HepG2 (cell line): ENCODE data around the gene FUT6. TPM values are rescaled to one million over a fixed set of nuclear protein-coding genes. Genes with fewer than 3 reads are reported as not detected.
A peak's percentile ranks its signal among the peaks of the same experiment; 100 is the strongest.

Source experiments
- AFF4 ChIP-seq: sonication (generic); formaldehyde crosslinking; IDR thresholded peaks from 2 replicates; pipeline ENCODE4 v1.4.0; 2020; ENCODE audit warnings: missing genetic modification reagents
- CBX1 ChIP-seq: IDR thresholded peaks from one replicate; pipeline ENCODE4 v1.6.1; 2016; ENCODE audit warnings: antibody characterized with exemption, low read depth
- ELF1 ChIP-seq: sonication (generic); formaldehyde crosslinking; IDR thresholded peaks from 2 replicates; pipeline ENCODE4 v1.4.0; 2020; ENCODE audit warnings: missing genetic modification reagents
- EP300 ChIP-seq, 3 experiments: sonication (generic) in 1 of 3; formaldehyde crosslinking in 1 of 3; IDR thresholded peaks; 2 replicates each; pipeline versions ENCODE4 v1.5.1 to v1.6.1; 2011 to 2020; ENCODE audit warnings: low read depth in 2 of 3, low read length in 2 of 3, borderline replicate concordance in 1 of 3, improper control_type of control experiment in 1 of 3, mild to moderate bottlenecking in 1 of 3, missing genetic modification reagents in 1 of 3, moderate library complexity in 1 of 3
- HDAC2 ChIP-seq: sonication (generic); formaldehyde crosslinking; IDR thresholded peaks from 2 replicates; pipeline ENCODE4 v1.4.0; 2020; ENCODE audit warnings: missing genetic modification reagents
- MYC ChIP-seq: sonication (generic); formaldehyde crosslinking; IDR thresholded peaks from 2 replicates; pipeline ENCODE4 v1.9.0; 2021; ENCODE audit warnings: missing genetic modification reagents, borderline replicate concordance
- NCOA2 ChIP-seq: sonication (generic); formaldehyde crosslinking; IDR thresholded peaks from 2 replicates; pipeline ENCODE4 v1.8.0; 2022; ENCODE audit warnings: inconsistent platforms
- NR2F6 ChIP-seq, 2 experiments: IDR thresholded peaks; 2 replicates each; pipeline ENCODE4 v1.6.1; 2016; ENCODE audit warnings: antibody characterized with exemption in 1 of 2, mild to moderate bottlenecking in 1 of 2
- SATB2 ChIP-seq: sonication (generic); formaldehyde crosslinking; IDR thresholded peaks from 2 replicates; pipeline ENCODE4 v1.5.0; 2020; ENCODE audit warnings: missing genetic modification reagents
- SETDB1 ChIP-seq: sonication (generic); formaldehyde crosslinking; IDR thresholded peaks from 2 replicates; pipeline ENCODE4 v1.5.1; 2020; ENCODE audit warnings: missing genetic modification reagents, mild to moderate bottlenecking, borderline replicate concordance
- SOX5 ChIP-seq: IDR thresholded peaks from 2 replicates; pipeline ENCODE4 v1.6.1; 2016; ENCODE audit warnings: borderline replicate concordance
- ZBTB37 ChIP-seq: sonication (generic); formaldehyde crosslinking; IDR thresholded peaks from 2 replicates; pipeline ENCODE4 v1.4.0; 2020; ENCODE audit warnings: mild to moderate bottlenecking, missing genetic modification reagents
- ZNF432 ChIP-seq: sonication (generic); formaldehyde crosslinking; IDR thresholded peaks from 2 replicates; pipeline ENCODE4 v1.5.0; 2020; ENCODE audit warnings: missing genetic modification reagents, mild to moderate bottlenecking, borderline replicate concordance
- ZNF543 ChIP-seq: sonication (generic); formaldehyde crosslinking; IDR thresholded peaks from 2 replicates; pipeline ENCODE4 v1.4.0; 2020; ENCODE audit warnings: mild to moderate bottlenecking, missing genetic modification reagents
- ZNF768 ChIP-seq: sonication (generic); formaldehyde crosslinking; IDR thresholded peaks from 2 replicates; pipeline ENCODE4 v1.4.0; 2020; ENCODE audit warnings: missing genetic modification reagents
- ZNF850 ChIP-seq: sonication (generic); formaldehyde crosslinking; conservative IDR thresholded peaks from 2 replicates; pipeline ENCODE4 v1.9.0; 2021; ENCODE audit warnings: mild to moderate bottlenecking, missing genetic modification reagents
- polyA plus RNA-seq, 8 experiments: library from polyadenylated mRNA; depleted of rRNA in 3 of 8; stranded (reverse) in 7 of 8; unstranded in 1 of 8; fragments of >200 nt; fragmentation: Illumina TruSeq in 4 of 8; extraction: Trizol in 4 of 8; gene quantifications; 2 replicates each; pipeline versions ENCODE4 v1.2.1 to v1.2.3, GENCODE V29; 2011 to 2016; ENCODE audit warnings: low read depth in 4 of 8, missing spikeins in 1 of 8, mixed read lengths in 1 of 8; ENCODE audit not compliant: insufficient read depth in 1 of 8
- total RNA-seq, 5 experiments: library from RNA; depleted of rRNA; stranded (reverse); fragments of >200 nt; fragmentation: Illumina TruSeq; extraction: Trizol; gene quantifications; 2 replicates each; pipeline ENCODE4 v1.2.3, GENCODE V29; 2016; ENCODE audit warnings: low read depth in 1 of 5
- TF ChIP-seq, protein P1 (sequence below): sonication (generic); formaldehyde crosslinking; IDR thresholded peaks from 2 replicates; pipeline ENCODE4 v1.8.0; 2022; ENCODE audit warnings: missing genetic modification reagents, low read depth, mild to moderate bottlenecking, borderline replicate concordance
- TF ChIP-seq, protein P2 (sequence below): IDR thresholded peaks from 2 replicates; pipeline ENCODE4 v1.6.1; 2016; ENCODE audit warnings: control low read depth
- TF ChIP-seq, protein P3 (sequence below): sonication (generic); formaldehyde crosslinking; IDR thresholded peaks from 2 replicates; pipeline ENCODE4 v1.4.0; 2020; ENCODE audit warnings: missing genetic modification reagents, borderline replicate concordance

Gene FUT6
- total and polyA plus RNA-seq, 2 of the 13 experiments (the other 11 are each of a cell fraction or from before 2014, with no cell fraction given) = 8.2 to 27.7 TPM

- peak; percentile 48 for TF ChIP-seq NCOA2 (CRISPR knock-in tag)
- no peak for TF ChIP-seq ZNF850 (CRISPR knock-in tag)
- TF ChIP-seq, protein P1, sequence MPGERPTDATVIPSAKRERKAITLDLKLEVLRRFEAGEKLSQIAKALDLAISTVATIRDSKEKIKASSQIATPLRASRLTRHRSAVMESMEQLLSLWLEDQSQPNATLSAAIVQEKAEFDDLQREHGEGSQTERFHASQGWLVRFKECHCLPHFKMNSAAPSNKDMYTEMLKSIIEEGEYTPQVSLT (CRISPR knock-in tag) = no peak
- TF ChIP-seq NR2F6 (IDR thresholded peaks at IDR 0.05) = peak; percentile 94
- TF ChIP-seq NR2F6 (CRISPR knock-in tag; IDR thresholded peaks at IDR 0.05) = peak; percentile 95
- peak; percentile 99 for TF ChIP-seq ZNF768 (CRISPR knock-in tag)
- TF ChIP-seq ELF1 (CRISPR knock-in tag) = no peak
- TF ChIP-seq CBX1 = no peak
- TF ChIP-seq ZNF432 (CRISPR knock-in tag) = no peak
- TF ChIP-seq SOX5 (CRISPR knock-in tag) = no peak
- TF ChIP-seq MYC (CRISPR knock-in tag) = peak; percentile 86
- TF ChIP-seq EP300 (IDR thresholded peaks at IDR 0.05; ENCODE audit: low read depth in 2 of 2, low read length in 2 of 2) = peak in 1 of 2 experiments; percentile 47; a peak in 1 of 4 replicates
- TF ChIP-seq EP300 (CRISPR knock-in tag; IDR thresholded peaks at IDR 0.05; ENCODE audit: borderline replicate concordance) = no peak; the same call in 1 of the 2 replicates
- no peak for TF ChIP-seq SETDB1 (CRISPR knock-in tag)
- 0 out of 2 replicates have a peak, but pooled peaks have one; percentile 5 for TF ChIP-seq ZNF543 (CRISPR knock-in tag)
- peak; percentile 96 for TF ChIP-seq ZBTB37 (CRISPR knock-in tag)
- TF ChIP-seq, protein P2, sequence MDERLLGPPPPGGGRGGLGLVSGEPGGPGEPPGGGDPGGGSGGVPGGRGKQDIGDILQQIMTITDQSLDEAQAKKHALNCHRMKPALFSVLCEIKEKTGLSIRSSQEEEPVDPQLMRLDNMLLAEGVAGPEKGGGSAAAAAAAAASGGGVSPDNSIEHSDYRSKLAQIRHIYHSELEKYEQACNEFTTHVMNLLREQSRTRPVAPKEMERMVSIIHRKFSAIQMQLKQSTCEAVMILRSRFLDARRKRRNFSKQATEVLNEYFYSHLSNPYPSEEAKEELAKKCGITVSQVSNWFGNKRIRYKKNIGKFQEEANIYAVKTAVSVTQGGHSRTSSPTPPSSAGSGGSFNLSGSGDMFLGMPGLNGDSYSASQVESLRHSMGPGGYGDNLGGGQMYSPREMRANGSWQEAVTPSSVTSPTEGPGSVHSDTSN = no peak
- peak; percentile 74; the same call in 1 of the 2 replicates for TF ChIP-seq HDAC2
- TF ChIP-seq AFF4 (CRISPR knock-in tag) = 0 out of 2 replicates have a peak, but pooled peaks have one; percentile 52
- TF ChIP-seq, protein P3, sequence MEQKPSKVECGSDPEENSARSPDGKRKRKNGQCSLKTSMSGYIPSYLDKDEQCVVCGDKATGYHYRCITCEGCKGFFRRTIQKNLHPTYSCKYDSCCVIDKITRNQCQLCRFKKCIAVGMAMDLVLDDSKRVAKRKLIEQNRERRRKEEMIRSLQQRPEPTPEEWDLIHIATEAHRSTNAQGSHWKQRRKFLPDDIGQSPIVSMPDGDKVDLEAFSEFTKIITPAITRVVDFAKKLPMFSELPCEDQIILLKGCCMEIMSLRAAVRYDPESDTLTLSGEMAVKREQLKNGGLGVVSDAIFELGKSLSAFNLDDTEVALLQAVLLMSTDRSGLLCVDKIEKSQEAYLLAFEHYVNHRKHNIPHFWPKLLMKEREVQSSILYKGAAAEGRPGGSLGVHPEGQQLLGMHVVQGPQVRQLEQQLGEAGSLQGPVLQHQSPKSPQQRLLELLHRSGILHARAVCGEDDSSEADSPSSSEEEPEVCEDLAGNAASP = peak; percentile 21; the same call in 1 of the 2 replicates
- no peak for TF ChIP-seq SATB2
These were observed 38.9 kb downstream of the FUT6 start (continued) for GRCh38 chr19:5800361-5801270.
